B cell (primary cell): Measurements from ENCODE around the gene PROM2. TPM values are rescaled to one million over a fixed set of nuclear protein-coding genes. Genes with fewer than 3 reads are reported as not detected.

ENCODE experiments used
- ATAC-seq: fragments of 200-7000 bp; cut with Tn5 transposase; one replicate; pipeline ENCODE4 v1.10.0; 2021; ENCODE audit warnings: low read depth, mild to moderate bottlenecking, moderate number of reproducible peaks, moderate library complexity
- CTCF ChIA-PET: fragments of 350-600 bp; sonication (Branson Sonifier 250); formaldehyde crosslinking; loops from one replicate; lab custom pipeline; 2021; ENCODE audit warnings: antibody characterized with exemption, inconsistent platforms; lab: Charles Lee
- POLR2A ChIA-PET: fragments of 350-600 bp; sonication (Branson Sonifier 250); formaldehyde crosslinking; loops from one replicate; lab custom pipeline; 2021; ENCODE audit warnings: antibody characterized with exemption; lab: Charles Lee
- DNase-seq: peaks from one replicate; pipeline ENCODE4 v3.0.0; 2013
- H2AFZ ChIP-seq: 2 replicates; pipeline ENCODE4 v1.6.1; 2012; ENCODE audit warnings: mild to moderate bottlenecking, low read depth, low read length; ENCODE audit not compliant: insufficient read depth, poor library complexity, severe bottlenecking
- H3K27ac ChIP-seq, 2 donors: 1 replicate in 1 of 2; 2 replicates in 1 of 2; pipeline ENCODE4 v1.5.1; 2012 to 2013; ENCODE audit warnings: low read length in 2 of 2, mild to moderate bottlenecking in 2 of 2, moderate library complexity in 1 of 2
- H3K27me3 ChIP-seq, 4 experiments: fragments of 200-600 bp in 1 of 4; sonication (generic) in 1 of 4; replicated peaks in 1 of 4; 1 replicate in 2 of 4; 2 replicates in 2 of 4; pipeline versions ENCODE4 v1.6.1 to v1.7.0; 2013 to 2016; ENCODE audit warnings: low read length in 3 of 4, mild to moderate bottlenecking in 2 of 4, mixed read lengths in 1 of 4, moderate library complexity in 1 of 4; ENCODE audit not compliant: insufficient read depth in 4 of 4, control insufficient read depth in 3 of 4; ENCODE audit errors: control extremely low read depth in 1 of 4
- H3K36me3 ChIP-seq, 2 experiments: replicated peaks in 1 of 2; 1 replicate in 1 of 2; 2 replicates in 1 of 2; pipeline versions ENCODE4 v1.6.1 to v1.7.1; 2013; ENCODE audit warnings: low read length in 1 of 2; ENCODE audit not compliant: insufficient read depth in 2 of 2, control insufficient read depth in 1 of 2; ENCODE audit errors: control extremely low read depth in 1 of 2, extremely low read depth in 1 of 2
- H3K4me1 ChIP-seq, 2 donors: fragments of 200-600 bp in 1 of 2; sonication (generic) in 1 of 2; 1 replicate in 1 of 2; 2 replicates in 1 of 2; pipeline versions ENCODE4 v1.5.1 to v1.6.1; 2013 to 2017; ENCODE audit warnings: low read length in 2 of 2; ENCODE audit not compliant: control insufficient read depth in 2 of 2, insufficient read depth in 2 of 2
- H3K4me2 ChIP-seq: replicated peaks from 2 replicates; pipeline ENCODE3; 2012; ENCODE audit warnings: mild to moderate bottlenecking, low read depth, low read length; ENCODE audit not compliant: poor library complexity, severe bottlenecking
- H3K4me3 ChIP-seq, 5 experiments: fragments of 200-600 bp in 1 of 5; sonication (generic) in 1 of 5; 1 replicate in 3 of 5; 2 replicates in 2 of 5; pipeline versions ENCODE4 v1.5.1 to v1.7.0; 2011 to 2016; ENCODE audit warnings: low read length in 4 of 5, mild to moderate bottlenecking in 4 of 5, low read depth in 2 of 5, control low read depth in 1 of 5, moderate library complexity in 1 of 5; ENCODE audit not compliant: insufficient read depth in 1 of 5; ENCODE audit errors: control extremely low read depth in 1 of 5, extremely low read depth in 1 of 5
- H3K79me2 ChIP-seq: fragments of 200-600 bp; sonication (generic); one replicate; pipeline ENCODE4 v1.6.0; 2016; ENCODE audit warnings: low read length; ENCODE audit not compliant: control insufficient read depth, insufficient read depth
- H3K9ac ChIP-seq: fragments of 200-600 bp; sonication (generic); 2 replicates; pipeline ENCODE4 v1.6.1; 2017; ENCODE audit warnings: mild to moderate bottlenecking, low read length, moderate library complexity
- H3K9me3 ChIP-seq, 3 donors: one replicate each; pipeline versions ENCODE4 v1.6.1 to v1.7.1; 2013; ENCODE audit warnings: low read length in 2 of 3; ENCODE audit not compliant: control insufficient read depth in 2 of 3, insufficient read depth in 1 of 3; ENCODE audit errors: control extremely low read depth in 1 of 3
- H4K20me1 ChIP-seq: 2 replicates; pipeline ENCODE4 v1.6.0; 2012; ENCODE audit warnings: mild to moderate bottlenecking, low read length; ENCODE audit not compliant: insufficient read depth, control insufficient read depth, poor library complexity, severe bottlenecking
- H3K27ac Mint-ChIP-seq: one replicate; pipeline ENCODE4 v1.8.0; 2021; ENCODE audit warnings: mixed read lengths
- H3K27me3 Mint-ChIP-seq: one replicate; pipeline ENCODE4 v1.8.0; 2021; ENCODE audit warnings: mixed read lengths
- H3K4me1 Mint-ChIP-seq: one replicate; pipeline ENCODE4 v1.8.0; 2021; ENCODE audit warnings: mixed read lengths
- H3K4me3 Mint-ChIP-seq: one replicate; pipeline ENCODE4 v1.8.0; 2021; ENCODE audit warnings: mixed read lengths
- H3K9me3 Mint-ChIP-seq: one replicate; pipeline ENCODE4 v1.8.0; 2022; ENCODE audit warnings: mixed read lengths; ENCODE audit not compliant: insufficient read depth
- CTCF ChIP-seq: fragments of 200-600 bp; IDR thresholded peaks from one replicate; pipeline ENCODE4 v1.8.0; 2022; ENCODE audit warnings: antibody characterized with exemption, mild to moderate bottlenecking
- EZH2 ChIP-seq: IDR thresholded peaks from 2 replicates; pipeline ENCODE4 v1.6.1; 2012; ENCODE audit warnings: borderline replicate concordance, low read depth, mild to moderate bottlenecking, moderate library complexity, low read length; ENCODE audit not compliant: insufficient read depth, poor library complexity, severe bottlenecking
- WGBS: methylation state at CpG from one replicate; pipeline ENCODE4 v1.1.5; 2013; ENCODE audit warnings: missing lambda C conversion rate; ENCODE audit not compliant: insufficient coverage; 5-methylcytosine and 5-hydroxymethylcytosine counted together
- intact Hi-C: fragments of 100-400 bp; cut with micrococcal nuclease; formaldehyde crosslinking; loops from one replicate; pipeline ENCODE4 v1.10.0; 2022
- polyA plus RNA-seq: library from polyadenylated mRNA; depleted of rRNA; stranded (reverse); fragments of >200 nt; gene quantifications from 2 replicates; pipeline ENCODE4 v1.2.3, GENCODE V29; 2012
- total RNA-seq, 2 donors: library from RNA; stranded (reverse); fragments of 120-200 nt in 1 of 2; gene quantifications; 1 replicate in 1 of 2; 2 replicates in 1 of 2; pipeline versions ENCODE4 v1.2.3 to v1.2.4, GENCODE V29; 2013 to 2022

PROM2 gene
- total and polyA plus RNA-seq, 2 donors (not counting 1 experiment from before 2014, with no cell fraction given): 0.67 to 1.3 TPM

- Mint-ChIP-seq H3K27me3 (peaks cover 3% of the 10 kb centered on the region), H3K4me3 (no peak overlapping the region), H3K4me1 (no peaks in the 10 kb centered on the region), H3K9me3 (no peaks in the 10 kb centered on the region), H3K27ac (no peak overlapping the region)
- intact Hi-C loops: no loop called here
- WGBS: 94% methylated on average over 5 of the region's 5 CpGs
- TF ChIP-seq EZH2 (no peak), CTCF (no peak)
- no peaks in the 10 kb centered on the region for H3K36me3 ChIP-seq
- H3K27me3 ChIP-seq: no peaks in the 10 kb centered on the region
- no peak for DNase-seq
- no peaks in the 10 kb centered on the region for H3K9me3 ChIP-seq
- no peak for ATAC-seq
- no peaks in the 10 kb centered on the region for H3K79me2 ChIP-seq
- H3K4me1 ChIP-seq: no peaks in the 10 kb centered on the region
- no peak overlapping the region for H2AFZ ChIP-seq
- ChIA-PET POLR2A (no interaction called here), CTCF (no interaction called here)
- no peaks in the 10 kb centered on the region for H4K20me1 ChIP-seq
- no peak overlapping the region for H3K4me2 ChIP-seq
- no peak overlapping the region for H3K9ac ChIP-seq
- H3K4me3 ChIP-seq: no peak overlapping the region
- H3K27ac ChIP-seq: no peak overlapping the region
Observed at GRCh38 chr2:95307036-95307435, 32.8 kb downstream of the PROM2 start.

GRCh38 chr2:95307878-95308277 lies 33.6 kb downstream of the PROM2 start:
- Histone ChIP-seq H3K4me1 (no peaks in the 10 kb centered on the region), H3K27ac (no peak overlapping the region), H3K27me3 (no peaks in the 10 kb centered on the region), H4K20me1 (no peaks in the 10 kb centered on the region), H3K36me3 (no peaks in the 10 kb centered on the region), H3K9me3 (no peaks in the 10 kb centered on the region), H3K9ac (no peak overlapping the region), H3K79me2 (no peaks in the 10 kb centered on the region), H2AFZ (no peak overlapping the region), H3K4me3 (no peak overlapping the region), H3K4me2 (no peak overlapping the region)
- intact Hi-C loops: no loop called here
- 86% methylated on average over 5 of the region's 8 CpGs for WGBS
- ChIA-PET POLR2A (no interaction called here), CTCF (no interaction called here)
- no peak overlapping the region for H3K4me3 Mint-ChIP-seq
- TF ChIP-seq CTCF (no peak), EZH2 (no peak)
- H3K27ac Mint-ChIP-seq: no peak overlapping the region
- no peaks in the 10 kb centered on the region for H3K4me1 Mint-ChIP-seq
- no peaks in the 10 kb centered on the region for H3K9me3 Mint-ChIP-seq
- no peak for DNase-seq
- no peak for ATAC-seq
- H3K27me3 Mint-ChIP-seq: peaks cover 3% of the 10 kb centered on the region
